H1 (cell line): ENCODE measurements around the gene LAD1. TPM values are rescaled to one million over a fixed set of nuclear protein-coding genes. Genes with fewer than 3 reads are reported as not detected.

Experiments used
- CTCF ChIA-PET: fragments of 300-600 bp; sonication (Branson Sonifier 250); formaldehyde crosslinking; loops from one replicate; lab custom pipeline; 2021; ENCODE audit not compliant: partially characterized antibody; lab: Charles Lee
- POLR2A ChIA-PET: fragments of 300-600 bp; sonication (Branson Sonifier 250); formaldehyde crosslinking; loops from one replicate; lab custom pipeline; 2021; ENCODE audit warnings: inconsistent platforms; ENCODE audit not compliant: partially characterized antibody; lab: Charles Lee
- DNase-seq, 2 experiments: peaks; one replicate each; pipeline versions ENCODE4 v3.0.0 to v3.0.0-alpha.2; 2010 to 2022; ENCODE audit warnings: low spot score in 2 of 2, low read depth in 1 of 2, mixed read lengths in 1 of 2
- FAIRE-seq: peaks from 2 replicates; lab custom pipeline; 2011; peaks lifted over from hg19 to GRCh38; lab: Jason Lieb, UNC
- H2AFZ ChIP-seq: 2 replicates; pipeline ENCODE4 v1.8.1; 2012; ENCODE audit warnings: low read length, inconsistent platforms
- H2AK5ac ChIP-seq: 2 replicates; pipeline ENCODE4 v1.6.1; 2013; ENCODE audit warnings: low read depth, low read length
- H2BK120ac ChIP-seq: replicated peaks from 2 replicates; pipeline ENCODE3; 2013; ENCODE audit warnings: low read depth, low read length, inconsistent platforms
- H2BK12ac ChIP-seq: 2 replicates; pipeline ENCODE4 v1.6.1; 2013; ENCODE audit warnings: low read depth, low read length
- H2BK15ac ChIP-seq: 2 replicates; pipeline ENCODE4 v1.6.1; 2013; ENCODE audit warnings: low read length
- H2BK20ac ChIP-seq: 2 replicates; pipeline ENCODE4 v1.6.1; 2013; ENCODE audit warnings: low read length
- H2BK5ac ChIP-seq: 2 replicates; pipeline ENCODE4 v1.6.1; 2013; ENCODE audit warnings: low read depth, low read length
- H3K14ac ChIP-seq: 2 replicates; pipeline ENCODE4 v1.6.1; 2013; ENCODE audit warnings: inconsistent platforms; ENCODE audit not compliant: insufficient read length
- H3K18ac ChIP-seq: 2 replicates; pipeline ENCODE4 v1.6.1; 2013; ENCODE audit warnings: low read length; ENCODE audit errors: extremely low read depth
- H3K23ac ChIP-seq: 2 replicates; pipeline ENCODE4 v1.6.1; 2013; ENCODE audit warnings: inconsistent platforms; ENCODE audit not compliant: insufficient read length
- H3K23me2 ChIP-seq: 2 replicates; pipeline ENCODE4 v1.6.1; 2013; ENCODE audit warnings: low read depth, low read length
- H3K27ac ChIP-seq: 2 replicates; pipeline ENCODE4 v1.6.1; 2011; ENCODE audit warnings: low read depth, low read length, inconsistent platforms
- H3K27me3 ChIP-seq, 4 experiments: replicated peaks in 1 of 4; 1 replicate in 1 of 4; 2 replicates in 3 of 4; pipeline versions ENCODE4 v1.6.1 to v1.8.1; 2011 to 2013; ENCODE audit warnings: low read length in 3 of 4, mild to moderate bottlenecking in 3 of 4, inconsistent platforms in 2 of 4, mixed read lengths in 2 of 4, moderate library complexity in 1 of 4; ENCODE audit not compliant: control insufficient read depth in 3 of 4, insufficient read depth in 3 of 4; ENCODE audit errors: extremely low read depth in 1 of 4
- H3K36me3 ChIP-seq, 4 experiments: 2 replicates each; pipeline versions ENCODE4 v1.6.1 to v1.8.1; 2011 to 2013; ENCODE audit warnings: mild to moderate bottlenecking in 4 of 4, low read length in 3 of 4, moderate library complexity in 2 of 4, control low read depth in 1 of 4, inconsistent platforms in 1 of 4; ENCODE audit not compliant: insufficient read depth in 4 of 4, control insufficient read depth in 2 of 4
- H3K4ac ChIP-seq: replicated peaks from 2 replicates; pipeline ENCODE3; 2013; ENCODE audit warnings: low read length, low read depth, mixed read lengths, inconsistent platforms; ENCODE audit not compliant: insufficient read length
- H3K4me1 ChIP-seq, 4 experiments: replicated peaks in 1 of 4; 1 replicate in 1 of 4; 2 replicates in 3 of 4; pipeline versions ENCODE4 v1.6.1 to v1.8.1; 2011 to 2013; ENCODE audit warnings: low read length in 3 of 4, inconsistent platforms in 2 of 4, mixed read lengths in 1 of 4; ENCODE audit not compliant: insufficient read depth in 4 of 4, control insufficient read depth in 3 of 4
- H3K4me2 ChIP-seq, 2 experiments: 2 replicates each; pipeline versions ENCODE4 v1.6.1 to v1.8.1; 2011 to 2013; ENCODE audit warnings: low read depth in 2 of 2, low read length in 2 of 2, control low read depth in 1 of 2, inconsistent platforms in 1 of 2, mild to moderate bottlenecking in 1 of 2; ENCODE audit not compliant: insufficient read depth in 1 of 2
- H3K4me3 ChIP-seq, 4 experiments: fragments of 200-600, 300-600 bp in 1 of 4; sonication (generic), shearing (Covaris generic), sonication (Bioruptor Twin) in 1 of 4; 2 replicates each; pipeline versions ENCODE4 v1.5.1 to v1.8.1; 2011 to 2016; ENCODE audit warnings: low read length in 4 of 4, low read depth in 3 of 4, control low read depth in 2 of 4, inconsistent platforms in 2 of 4, mild to moderate bottlenecking in 2 of 4, mixed read lengths in 1 of 4, moderate library complexity in 1 of 4; ENCODE audit not compliant: insufficient read depth in 2 of 4; ENCODE audit errors: extremely low read depth in 1 of 4
- H3K56ac ChIP-seq: replicated peaks from 2 replicates; pipeline ENCODE3; 2013; ENCODE audit warnings: low read depth, mild to moderate bottlenecking, mixed read lengths, low read length, inconsistent platforms; ENCODE audit not compliant: insufficient read length
- H3K79me1 ChIP-seq: 2 replicates; pipeline ENCODE4 v1.6.1; 2013; ENCODE audit warnings: low read depth, low read length, control low read depth
- H3K79me2 ChIP-seq, 2 experiments: 2 replicates each; pipeline versions ENCODE4 v1.6.1 to v1.8.1; 2012 to 2013; ENCODE audit warnings: low read length in 2 of 2, mild to moderate bottlenecking in 2 of 2, inconsistent platforms in 1 of 2; ENCODE audit not compliant: insufficient read depth in 2 of 2, control insufficient read depth in 1 of 2
- H3K9ac ChIP-seq, 4 experiments: replicated peaks in 1 of 4; 1 replicate in 1 of 4; 2 replicates in 3 of 4; pipeline versions ENCODE4 v1.6.1 to v1.8.1; 2011 to 2013; ENCODE audit warnings: low read depth in 3 of 4, low read length in 3 of 4, control low read depth in 2 of 4, mild to moderate bottlenecking in 2 of 4, moderate library complexity in 2 of 4, inconsistent platforms in 1 of 4; ENCODE audit errors: extremely low read depth in 1 of 4
- H3K9me3 ChIP-seq, 2 experiments: 2 replicates each; pipeline versions ENCODE4 v1.6.1 to v1.8.1; 2012 to 2013; ENCODE audit warnings: mild to moderate bottlenecking in 2 of 2, moderate library complexity in 2 of 2, control low read depth in 1 of 2, inconsistent platforms in 1 of 2, low read depth in 1 of 2, low read length in 1 of 2, mixed read lengths in 1 of 2; ENCODE audit not compliant: insufficient read depth in 2 of 2
- H4K20me1 ChIP-seq, 2 experiments: replicated peaks in 1 of 2; 2 replicates each; pipeline versions ENCODE3 to v1.8.1; 2011 to 2013; ENCODE audit warnings: inconsistent platforms in 2 of 2, low read length in 2 of 2, mild to moderate bottlenecking in 1 of 2; ENCODE audit not compliant: insufficient read depth in 2 of 2, control insufficient read depth in 1 of 2
- H4K5ac ChIP-seq: 2 replicates; pipeline ENCODE4 v1.6.1; 2013; ENCODE audit warnings: low read length, low read depth, mixed read lengths, inconsistent platforms; ENCODE audit not compliant: insufficient read length
- H4K8ac ChIP-seq: 2 replicates; pipeline ENCODE4 v1.8.0; 2013; ENCODE audit warnings: mild to moderate bottlenecking, moderate library complexity, low read length, inconsistent platforms; ENCODE audit not compliant: insufficient read depth; ENCODE audit errors: extremely low read depth
- H4K91ac ChIP-seq: replicated peaks from 2 replicates; pipeline ENCODE3; 2013; ENCODE audit warnings: low read length, mixed read lengths, inconsistent platforms; ENCODE audit not compliant: insufficient read length
- BCL11A ChIP-seq, 2 experiments: IDR thresholded peaks; one replicate each; pipeline ENCODE4 v1.6.1; 2011; ENCODE audit warnings: low read depth in 2 of 2, low read length in 2 of 2, mild to moderate bottlenecking in 2 of 2
- CBX8 ChIP-seq: fragments of 300-800, 300-1000 bp; sonication (generic); IDR thresholded peaks from 2 replicates; pipeline ENCODE4 v1.7.1; 2016; ENCODE audit warnings: low read depth, low read length, borderline replicate concordance
- CTBP2 ChIP-seq: IDR thresholded peaks from 2 replicates; pipeline ENCODE4 v1.7.0; 2011; ENCODE audit warnings: borderline replicate concordance, mild to moderate bottlenecking, moderate library complexity, mixed read lengths, low read length; ENCODE audit not compliant: insufficient read depth, insufficient read length
- JUN ChIP-seq: IDR thresholded peaks from 2 replicates; pipeline ENCODE4 v1.6.1; 2011; ENCODE audit warnings: low read depth, mild to moderate bottlenecking, improper control_type of control experiment, low read length
- NANOG ChIP-seq: IDR thresholded peaks from 2 replicates; pipeline ENCODE4 v1.6.1; 2011; ENCODE audit warnings: low read length, low read depth, mild to moderate bottlenecking, inconsistent platforms; ENCODE audit not compliant: insufficient read depth, poor library complexity, severe bottlenecking
- POLR2AphosphoS5 ChIP-seq: IDR thresholded peaks from 2 replicates; pipeline ENCODE4 v1.6.1; 2011; ENCODE audit warnings: low read depth, low read length
- SP2 ChIP-seq: IDR thresholded peaks from 2 replicates; pipeline ENCODE4 v1.6.1; 2012; ENCODE audit warnings: mild to moderate bottlenecking, low read length, inconsistent platforms
- TCF12 ChIP-seq: IDR thresholded peaks from 2 replicates; pipeline ENCODE4 v1.6.1; 2011; ENCODE audit warnings: low read depth, mild to moderate bottlenecking, low read length
- TEAD4 ChIP-seq: IDR thresholded peaks from 2 replicates; pipeline ENCODE4 v1.6.1; 2012; ENCODE audit warnings: low read depth, low read length, inconsistent platforms, mixed read lengths
- ZNF274 ChIP-seq: IDR thresholded peaks from 2 replicates; pipeline ENCODE4 v1.7.0; 2012; ENCODE audit warnings: low read length, borderline replicate concordance; ENCODE audit errors: extremely low read depth
- WGBS, 2 experiments: shearing (Covaris generic) in 1 of 2; methylation state at CpG; one replicate each; pipeline versions ENCODE4 v1.1.6 to v1.1.7; 2013 to 2015; ENCODE audit warnings: low lambda C conversion rate in 2 of 2, mixed read lengths in 2 of 2, inconsistent platforms in 1 of 2, low coverage in 1 of 2, missing lambda C conversion rate in 1 of 2; ENCODE audit not compliant: insufficient replicate concordance in 2 of 2, insufficient coverage in 1 of 2, insufficient read length in 1 of 2; ENCODE audit errors: extremely low coverage in 1 of 2, missing lambda C conversion rate in 1 of 2; 5-methylcytosine and 5-hydroxymethylcytosine counted together
- polyA plus RNA-seq, 7 experiments: library from polyadenylated mRNA; depleted of rRNA in 3 of 7; stranded (reverse) in 5 of 7; unstranded in 2 of 7; fragments of >200 nt in 5 of 7; fragments of 200-250 nt in 2 of 7; gene quantifications; 1 replicate in 5 of 7; 2 replicates in 1 of 7; 4 replicates in 1 of 7; pipeline versions ENCODE4 v1.2.1 to v1.2.3, GENCODE V29; 2011 to 2013; ENCODE audit warnings: missing spikeins in 2 of 7, mixed read lengths in 2 of 7
- total RNA-seq: library from RNA; stranded (reverse); fragmentation: NEBNext Ultra II Directional; extraction: Animal tissue kit (Norgen Biotek cat#: 25700); gene quantifications from 2 replicates; pipeline ENCODE4 v1.2.1, GENCODE V29; 2021
- TF ChIP-seq, protein P1 (sequence below): IDR thresholded peaks from 2 replicates; pipeline ENCODE4 v1.6.1; 2012; ENCODE audit warnings: low read length, inconsistent platforms
- TF ChIP-seq, protein P2 (sequence below): IDR thresholded peaks from 2 replicates; pipeline ENCODE4 v1.6.1; 2012; ENCODE audit warnings: inconsistent platforms

The LAD1 gene
- total and polyA plus RNA-seq, 2 of the 8 experiments (the other 6 are each of a cell fraction or from before 2014, with no cell fraction given) = 9.3 to 32.8 TPM

DNA sequence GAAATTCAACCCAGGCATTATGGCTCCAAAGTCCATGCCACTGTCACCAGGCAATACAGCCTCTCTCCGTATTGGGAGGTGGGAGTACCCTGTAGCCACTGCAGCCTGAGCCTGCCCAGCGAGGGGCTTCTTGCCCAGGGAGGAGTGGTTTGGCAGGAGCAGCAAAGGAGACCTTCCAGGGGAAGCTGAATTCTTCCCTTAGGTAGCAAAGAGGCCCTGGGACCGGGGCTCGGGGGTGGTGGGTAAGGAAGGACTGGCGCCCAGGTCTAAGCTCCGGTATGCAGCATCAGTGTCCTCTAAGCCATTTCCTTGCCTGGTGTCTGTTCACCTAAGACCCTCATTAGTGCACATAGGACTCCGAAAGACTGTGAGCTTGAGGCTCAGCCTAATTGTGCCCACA, 38.6 kb downstream of the LAD1 start:
- no peaks in the 10 kb centered on the region for H4K20me1 ChIP-seq
- no peaks in the 10 kb centered on the region for H3K23me2 ChIP-seq
- no peak overlapping the region for H2AFZ ChIP-seq
- no peak overlapping the region for H3K4me3 ChIP-seq
- no peaks in the 10 kb centered on the region for H3K79me2 ChIP-seq
- H3K4me2 ChIP-seq = no peak overlapping the region
- no peak overlapping the region for H2BK120ac ChIP-seq
- H3K9me3 ChIP-seq = no peaks in the 10 kb centered on the region
- H3K79me1 ChIP-seq = no peaks in the 10 kb centered on the region
- DNase-seq = no peak
- no peak overlapping the region for H2BK20ac ChIP-seq
- peaks cover 0 to 5% (median under 1%) of the 10 kb centered on the region in 4 experiments; a peak in 5 of 7 replicates for H3K4me1 ChIP-seq
- no peak overlapping the region for H3K18ac ChIP-seq
- H4K5ac ChIP-seq = no peak overlapping the region
- no peak overlapping the region for H3K23ac ChIP-seq
- H2BK12ac ChIP-seq = no peak overlapping the region
- H2BK15ac ChIP-seq = no peak overlapping the region
- H3K27ac ChIP-seq = no peak overlapping the region
- no peak for FAIRE-seq
- ChIA-PET POLR2A (interaction anchor here (1.4 to 7.7 kb wide), 3 partner anchors 13 to 84 kb away, joined by 4 to 49 read pairs (median 24); no protein-coding TSS in a partner anchor), CTCF (interaction anchor here (0.6 to 14.7 kb wide), 44 partner anchors 13 to 241 kb away, joined by 3 to 275 read pairs (median 5); partner anchors contain the start of genes PKP1, TNNI1 and TNNT2)
- no peak overlapping the region for H3K14ac ChIP-seq
- H3K9ac ChIP-seq = no peak overlapping the region
- H4K8ac ChIP-seq = no peak overlapping the region
- WGBS, 2 experiments = 98% methylated on average over 7 of the region's 7 CpGs; no CpG with 5 or more reads in 1 of the 2 experiments
- no peak overlapping the region for H4K91ac ChIP-seq
- no peaks in the 10 kb centered on the region for H3K27me3 ChIP-seq
- no peak overlapping the region for H2BK5ac ChIP-seq
- no peak overlapping the region for H2AK5ac ChIP-seq
- no peak overlapping the region for H3K4ac ChIP-seq
- no peak overlapping the region for H3K56ac ChIP-seq
- no peaks in the 10 kb centered on the region for H3K36me3 ChIP-seq
- TF ChIP-seq ZNF274 = no peak
- no peak for TF ChIP-seq TEAD4
- TF ChIP-seq CTBP2 = no peak
- TF ChIP-seq SP2 = no peak
- no peak for TF ChIP-seq JUN
- TF ChIP-seq BCL11A (IDR thresholded peaks at IDR 0.05; ENCODE audit: low read depth in 2 of 2, low read length in 2 of 2) = no peak
- no peak for TF ChIP-seq CBX8
- TF ChIP-seq, protein P1, sequence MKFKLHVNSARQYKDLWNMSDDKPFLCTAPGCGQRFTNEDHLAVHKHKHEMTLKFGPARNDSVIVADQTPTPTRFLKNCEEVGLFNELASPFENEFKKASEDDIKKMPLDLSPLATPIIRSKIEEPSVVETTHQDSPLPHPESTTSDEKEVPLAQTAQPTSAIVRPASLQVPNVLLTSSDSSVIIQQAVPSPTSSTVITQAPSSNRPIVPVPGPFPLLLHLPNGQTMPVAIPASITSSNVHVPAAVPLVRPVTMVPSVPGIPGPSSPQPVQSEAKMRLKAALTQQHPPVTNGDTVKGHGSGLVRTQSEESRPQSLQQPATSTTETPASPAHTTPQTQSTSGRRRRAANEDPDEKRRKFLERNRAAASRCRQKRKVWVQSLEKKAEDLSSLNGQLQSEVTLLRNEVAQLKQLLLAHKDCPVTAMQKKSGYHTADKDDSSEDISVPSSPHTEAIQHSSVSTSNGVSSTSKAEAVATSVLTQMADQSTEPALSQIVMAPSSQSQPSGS = no peak
- TF ChIP-seq NANOG = no peak
- TF ChIP-seq, protein P2, sequence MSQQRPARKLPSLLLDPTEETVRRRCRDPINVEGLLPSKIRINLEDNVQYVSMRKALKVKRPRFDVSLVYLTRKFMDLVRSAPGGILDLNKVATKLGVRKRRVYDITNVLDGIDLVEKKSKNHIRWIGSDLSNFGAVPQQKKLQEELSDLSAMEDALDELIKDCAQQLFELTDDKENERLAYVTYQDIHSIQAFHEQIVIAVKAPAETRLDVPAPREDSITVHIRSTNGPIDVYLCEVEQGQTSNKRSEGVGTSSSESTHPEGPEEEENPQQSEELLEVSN = no peak
- no peak for TF ChIP-seq TCF12
- TF ChIP-seq POLR2AphosphoS5 = no peak
